HG02763 (cell line): Measurements from ENCODE around the gene GSTM4.
"Not testable (repeated sequence)": the region's sequence is repeated elsewhere in the genome, so short reads cannot be mapped to it uniquely, and the experiment has no call there.

Source experiments
- ATAC-seq: cut with Tn5 transposase; IDR thresholded peaks from one replicate; pipeline ENCODE4 v1.9.1; 2021; ENCODE audit warnings: mild to moderate bottlenecking, moderate library complexity; ENCODE audit not compliant: unreplicated experiment

Gene GSTM4

GRCh38 chr1:109695138-109695537 lies 39.2 kb downstream of the GSTM4 start:
- ATAC-seq: not testable (repeated sequence)

- no peak for ATAC-seq
Observed at GRCh38 chr1:109697066-109697465, 41.2 kb downstream of the GSTM4 start.

DNA sequence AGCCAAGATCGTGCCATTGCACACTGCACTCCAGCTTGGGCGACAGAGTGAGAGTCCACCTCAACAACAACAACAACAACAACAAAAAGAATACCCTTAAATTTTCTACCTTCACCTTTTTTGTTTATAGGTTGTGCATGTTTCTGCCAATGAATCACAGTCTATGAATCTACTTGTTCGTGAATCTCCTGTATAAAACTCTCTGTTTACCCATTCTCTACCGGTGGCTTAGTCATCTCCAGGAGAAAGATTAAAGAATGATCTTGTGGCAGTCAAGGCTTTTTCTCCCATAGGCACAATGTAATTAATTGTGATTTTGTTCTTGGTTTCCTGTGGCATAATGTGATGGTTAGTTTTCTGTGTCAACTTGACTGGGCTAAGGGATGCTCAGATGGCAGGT lies 42.0 kb downstream of the GSTM4 start:
- not testable (repeated sequence) for ATAC-seq

DNA sequence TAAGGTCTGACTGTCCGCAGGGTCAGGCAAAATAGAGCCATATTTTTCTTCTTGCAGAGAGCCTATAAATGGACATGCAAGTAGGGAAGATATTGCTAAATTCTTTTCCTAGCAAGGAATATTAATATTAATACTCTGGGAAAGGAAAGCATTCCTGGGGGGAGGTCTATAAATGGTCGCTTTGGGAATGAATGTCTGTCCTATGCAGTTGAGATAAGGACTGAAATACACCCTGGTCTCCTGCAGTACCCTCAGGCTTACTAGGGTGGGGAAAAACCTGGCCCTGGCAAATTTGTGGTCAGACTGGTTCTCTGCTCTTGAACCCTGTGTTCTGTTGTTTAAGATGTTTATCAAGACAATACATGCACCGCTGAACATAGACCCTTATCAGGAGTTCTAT lies 47.0 kb downstream of the GSTM4 start:
- ATAC-seq: not testable (repeated sequence)

DNA sequence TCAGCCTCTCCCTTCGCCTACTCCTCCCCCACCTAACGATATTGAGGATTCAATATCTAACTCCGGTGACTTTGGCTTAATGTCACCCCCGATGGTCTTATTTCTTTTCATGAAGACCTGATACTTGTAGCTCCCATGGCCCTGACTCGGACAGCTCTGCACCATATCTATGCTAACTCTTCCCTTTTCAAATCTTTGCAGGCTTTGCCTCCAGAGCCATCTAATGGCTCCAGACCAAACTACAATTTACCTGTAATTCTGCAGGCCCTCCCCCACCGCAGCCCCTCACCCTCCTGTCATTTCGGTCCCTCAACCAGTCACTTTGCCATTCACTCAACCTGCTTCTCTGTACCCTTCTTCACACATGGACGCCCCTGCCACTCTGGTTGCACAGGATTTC lies 48.3 kb downstream of the GSTM4 start:
- ATAC-seq: no peak

DNA sequence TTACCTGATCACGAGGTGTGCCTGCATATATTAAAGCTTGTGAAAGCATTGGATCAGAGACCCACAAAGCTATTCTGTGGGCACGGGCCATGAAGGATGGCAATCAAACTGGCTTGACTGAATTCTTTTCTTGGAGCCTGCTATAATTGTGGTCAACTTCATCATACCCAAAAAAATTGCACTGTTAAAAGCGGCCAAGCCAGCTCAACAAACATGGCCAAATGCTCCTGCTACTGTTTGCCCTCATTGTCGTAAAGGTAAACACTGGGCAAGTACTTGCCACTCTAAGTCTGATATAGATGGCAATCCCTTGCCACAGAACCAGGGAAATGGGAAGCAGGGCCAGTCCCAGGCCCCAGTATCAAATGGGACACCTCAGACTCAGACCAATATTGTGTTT lies 49.5 kb downstream of the GSTM4 start:
- ATAC-seq: no peak

DNA sequence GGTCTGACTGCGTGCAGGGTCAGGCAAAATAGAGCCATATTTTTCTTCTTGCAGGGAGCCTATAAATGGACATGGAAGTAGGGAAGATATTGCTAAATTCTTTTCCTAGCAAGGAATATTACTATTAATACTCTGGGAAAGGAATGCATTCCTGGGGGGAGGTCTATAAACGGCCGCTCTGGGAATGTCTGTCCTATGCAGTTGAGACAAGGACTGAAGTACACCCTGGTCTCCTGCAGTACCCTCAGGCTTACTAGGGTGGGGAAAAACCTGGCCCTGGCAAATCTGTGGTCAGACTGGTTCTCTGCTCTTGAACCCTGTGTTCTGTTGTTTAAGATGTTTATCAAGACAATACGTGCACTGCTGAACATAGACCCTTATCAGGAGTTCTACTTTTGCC lies 53.0 kb downstream of the GSTM4 start:
- ATAC-seq: not testable (repeated sequence)

DNA sequence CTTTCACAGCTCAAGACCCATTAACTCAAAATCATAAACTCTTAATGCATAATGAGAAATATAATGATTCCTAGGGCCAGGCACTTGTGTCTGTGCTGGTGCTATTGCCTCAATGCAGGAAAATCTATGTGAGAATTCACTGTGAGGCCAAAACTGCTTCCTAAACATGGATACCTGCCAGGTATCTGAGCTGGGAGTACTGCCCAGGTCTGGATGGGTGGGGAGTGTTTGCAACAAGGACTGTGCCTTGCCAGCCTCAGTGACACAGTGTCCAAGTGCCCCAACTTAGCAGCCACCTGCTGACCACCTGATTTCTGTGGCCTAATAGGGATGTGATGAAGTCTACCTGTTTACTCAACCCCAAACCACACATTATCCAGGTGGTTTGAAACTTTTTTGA lies 53.9 kb downstream of the GSTM4 start:
- ATAC-seq: not testable (repeated sequence)
